ENCODE results near the gene CD109.
"Not testable (repeated sequence)": the region's sequence is repeated elsewhere in the genome, so short reads cannot be mapped to it uniquely, and the experiment has no call there.

Gene CD109

GRCh38 chr6:73695619-73696421 is at the start of gene CD109:
CD109 (plus strand) TSS chr6:73696203; CDS start chr6:73696216, 13 bp downstream.
- DNase-seq (ENCODE audit: low spot score) = peak; percentile 83

GRCh38 chr6:73648166-73648565 is 47.8 kb upstream of the CD109 start:
- no peak for DNase-seq (ENCODE audit: low spot score)

GRCh38 chr6:73649783-73650182 is 46.2 kb upstream of the CD109 start:
- DNase-seq (ENCODE audit: low spot score) = no peak

- DNase-seq (ENCODE audit: low spot score) = peak; percentile 78
Measured at GRCh38 chr6:73652637-73653570, 43.1 kb upstream of the CD109 start.

- DNase-seq (ENCODE audit: low spot score) = peak; percentile 94
Measured at GRCh38 chr6:73653571-73654424, 42.2 kb upstream of the CD109 start, which contains the start of gene SLC17A5. SLC17A5 (minus strand) TSS chr6:73653992; CDS start chr6:73653886, 106 bp downstream.

GRCh38 chr6:73655341-73655917 is 40.6 kb upstream of the CD109 start:
- DNase-seq (ENCODE audit: low spot score) = no peak

- no peak for DNase-seq (ENCODE audit: low spot score)
Measured at GRCh38 chr6:73656531-73657145, 39.4 kb upstream of the CD109 start.

GRCh38 chr6:73657201-73657600 is 38.8 kb upstream of the CD109 start:
- no peak for DNase-seq (ENCODE audit: low spot score)

- DNase-seq (ENCODE audit: low spot score) = no peak
Measured at GRCh38 chr6:73664701-73665100, 31.3 kb upstream of the CD109 start.

- DNase-seq (ENCODE audit: low spot score) = peak; percentile 53
Measured at GRCh38 chr6:73665686-73666319, 30.2 kb upstream of the CD109 start.

- no peak for DNase-seq (ENCODE audit: low spot score)
Measured at GRCh38 chr6:73666393-73666792, 29.6 kb upstream of the CD109 start.

- no peak for DNase-seq (ENCODE audit: low spot score)
Measured at GRCh38 chr6:73667798-73668197, 28.2 kb upstream of the CD109 start.

GRCh38 chr6:73669005-73669404 is 27.0 kb upstream of the CD109 start:
- DNase-seq (ENCODE audit: low spot score) = no peak

GRCh38 chr6:73671911-73672685 is 23.9 kb upstream of the CD109 start:
- DNase-seq (ENCODE audit: low spot score) = no peak

GRCh38 chr6:73675466-73676098 is 20.4 kb upstream of the CD109 start:
- peak; percentile 88 for DNase-seq (ENCODE audit: low spot score)

- DNase-seq (ENCODE audit: low spot score) = no peak
Measured at GRCh38 chr6:73679009-73679408, 17.0 kb upstream of the CD109 start.

- DNase-seq (ENCODE audit: low spot score) = not testable (repeated sequence)
Measured at GRCh38 chr6:73679846-73680245, 16.2 kb upstream of the CD109 start.

- no peak for DNase-seq (ENCODE audit: low spot score)
Measured at GRCh38 chr6:73680289-73680918, 15.6 kb upstream of the CD109 start.

- DNase-seq (ENCODE audit: low spot score) = not testable (repeated sequence)
Measured at GRCh38 chr6:73683574-73683973, 12.4 kb upstream of the CD109 start.
